HepG2 (cell line): ENCODE results near the gene HIVEP2. TPM values are rescaled to one million over a fixed set of nuclear protein-coding genes. Genes with fewer than 3 reads are reported as not detected.

Experiments used
- CREM ChIP-seq, 2 experiments: sonication (generic) in 1 of 2; formaldehyde crosslinking in 1 of 2; IDR thresholded peaks; 2 replicates each; pipeline versions ENCODE4 v1.4.0 to v1.6.1; 2016 to 2020; ENCODE audit warnings: antibody characterized with exemption in 1 of 2, mild to moderate bottlenecking in 1 of 2, missing genetic modification reagents in 1 of 2
- CTCF ChIP-seq: sonication (generic); formaldehyde crosslinking; IDR thresholded peaks from 2 replicates; pipeline ENCODE4 v1.5.0; 2020; ENCODE audit warnings: mild to moderate bottlenecking, missing genetic modification reagents, moderate library complexity
- FOXK2 ChIP-seq: fragments of 450-650 bp; IDR thresholded peaks from 2 replicates; pipeline ENCODE4 v1.6.1; 2016
- FOXP4 ChIP-seq: sonication (generic); formaldehyde crosslinking; IDR thresholded peaks from 2 replicates; pipeline ENCODE4 v1.4.0; 2020; ENCODE audit warnings: missing genetic modification reagents
- GATAD2A ChIP-seq: IDR thresholded peaks from 2 replicates; pipeline ENCODE4 v1.6.1; 2016
- GLI4 ChIP-seq: sonication (generic); formaldehyde crosslinking; IDR thresholded peaks from 2 replicates; pipeline ENCODE4 v1.5.1; 2020; ENCODE audit warnings: missing genetic modification reagents, mild to moderate bottlenecking, moderate library complexity, borderline replicate concordance
- GMEB2 ChIP-seq: IDR thresholded peaks from 2 replicates; pipeline ENCODE4 v1.6.1; 2016; ENCODE audit warnings: missing biosample characterization, missing genetic modification reagents, low read depth
- HHEX ChIP-seq: IDR thresholded peaks from 2 replicates; pipeline ENCODE4 v1.6.1; 2016; ENCODE audit warnings: control low read depth
- HNF1A ChIP-seq, 2 experiments: sonication (generic) in 1 of 2; formaldehyde crosslinking in 1 of 2; IDR thresholded peaks; 2 replicates each; pipeline versions ENCODE4 v1.4.0 to v1.6.1; 2016 to 2020; ENCODE audit warnings: borderline replicate concordance in 1 of 2, low read depth in 1 of 2, mild to moderate bottlenecking in 1 of 2, missing genetic modification reagents in 1 of 2
- IRF2 ChIP-seq: IDR thresholded peaks from 2 replicates; pipeline ENCODE4 v1.6.1; 2018; ENCODE audit warnings: missing genetic modification reagents, missing compliant biosample characterization
- MAX ChIP-seq: IDR thresholded peaks from 2 replicates; pipeline ENCODE4 v1.6.1; 2012; ENCODE audit warnings: inconsistent platforms
- NCOA2 ChIP-seq: sonication (generic); formaldehyde crosslinking; IDR thresholded peaks from 2 replicates; pipeline ENCODE4 v1.8.0; 2022; ENCODE audit warnings: inconsistent platforms
- NFIC ChIP-seq: IDR thresholded peaks from 2 replicates; pipeline ENCODE4 v1.6.1; 2012; ENCODE audit warnings: mild to moderate bottlenecking, low read length, inconsistent platforms
- SMAD3 ChIP-seq: sonication (generic); formaldehyde crosslinking; IDR thresholded peaks from 2 replicates; pipeline ENCODE4 v1.4.0; 2020; ENCODE audit warnings: missing genetic modification reagents
- TARDBP ChIP-seq: sonication (generic); formaldehyde crosslinking; IDR thresholded peaks from 2 replicates; pipeline ENCODE4 v1.8.0; 2022; ENCODE audit warnings: mild to moderate bottlenecking, missing genetic modification reagents
- THAP11 ChIP-seq: IDR thresholded peaks from 2 replicates; pipeline ENCODE4 v1.6.1; 2016; ENCODE audit warnings: missing biosample characterization, missing genetic modification reagents
- THRA ChIP-seq: sonication (generic); formaldehyde crosslinking; IDR thresholded peaks from 2 replicates; pipeline ENCODE4 v1.4.0; 2020; ENCODE audit warnings: missing genetic modification reagents, borderline replicate concordance
- polyA plus RNA-seq, 8 experiments: library from polyadenylated mRNA; depleted of rRNA in 3 of 8; stranded (reverse) in 7 of 8; unstranded in 1 of 8; fragments of >200 nt; fragmentation: Illumina TruSeq in 4 of 8; extraction: Trizol in 4 of 8; gene quantifications; 2 replicates each; pipeline versions ENCODE4 v1.2.1 to v1.2.3, GENCODE V29; 2011 to 2016; ENCODE audit warnings: low read depth in 4 of 8, missing spikeins in 1 of 8, mixed read lengths in 1 of 8; ENCODE audit not compliant: insufficient read depth in 1 of 8
- total RNA-seq, 5 experiments: library from RNA; depleted of rRNA; stranded (reverse); fragments of >200 nt; fragmentation: Illumina TruSeq; extraction: Trizol; gene quantifications; 2 replicates each; pipeline ENCODE4 v1.2.3, GENCODE V29; 2016; ENCODE audit warnings: low read depth in 1 of 5

Gene HIVEP2
- total and polyA plus RNA-seq, 2 of the 13 experiments (the other 11 are each of a cell fraction or from before 2014, with no cell fraction given) = 3.4 to 12.9 TPM

- TF ChIP-seq HNF1A (IDR thresholded peaks at IDR 0.05; ENCODE audit: low read depth) (peak; percentile 44; the same call in 1 of the 2 replicates), HNF1A (CRISPR knock-in tag; IDR thresholded peaks at IDR 0.05; ENCODE audit: borderline replicate concordance) (no peak), THAP11 (CRISPR knock-in tag) (peak; percentile 61), FOXK2 (peak; percentile 72; the same call in 1 of the 2 replicates), NCOA2 (CRISPR knock-in tag) (peak; percentile 77), TARDBP (CRISPR knock-in tag) (no peak), SMAD3 (CRISPR knock-in tag) (peak; percentile 61; the same call in 1 of the 2 replicates), GLI4 (CRISPR knock-in tag) (no peak), CREM (IDR thresholded peaks at IDR 0.05) (peak; percentile 44; the same call in 1 of the 2 replicates), CREM (CRISPR knock-in tag; IDR thresholded peaks at IDR 0.05) (no peak), NFIC (peak; percentile 42; the same call in 1 of the 2 replicates), CTCF (CRISPR knock-in tag) (peak; percentile 19; the same call in 1 of the 2 replicates), THRA (CRISPR knock-in tag) (peak; percentile 72; the same call in 1 of the 2 replicates), IRF2 (0 out of 2 replicates have a peak, but pooled peaks have one; percentile 43), MAX (peak; percentile 54; the same call in 1 of the 2 replicates), HHEX (CRISPR knock-in tag) (0 out of 2 replicates have a peak, but pooled peaks have one; percentile 14), FOXP4 (CRISPR knock-in tag) (peak; percentile 62; the same call in 1 of the 2 replicates), GMEB2 (no peak), GATAD2A (CRISPR knock-in tag) (peak; percentile 92)
These were observed 76.1 kb downstream of the HIVEP2 start (continued) for GRCh38 chr6:142868917-142869316.
